ENCODE data around the gene CPA2.
"Not testable (repeated sequence)": the region's sequence is repeated elsewhere in the genome, so short reads cannot be mapped to it uniquely, and the experiment has no call there.

CPA2 gene

GRCh38 chr7:130321542-130322229 lies 55.0 kb downstream of the CPA2 start:
- DNase-seq: not testable (repeated sequence)

GRCh38 chr7:130322615-130323014 lies 56.0 kb downstream of the CPA2 start:
- DNase-seq: no peak

GRCh38 chr7:130324306-130324943 lies 57.8 kb downstream of the CPA2 start:
- no peak for DNase-seq

- DNase-seq: no peak
These were observed 63.0 kb downstream of the CPA2 start for GRCh38 chr7:130329681-130330080.

- no peak for DNase-seq
These were observed 65.8 kb downstream of the CPA2 start for GRCh38 chr7:130332259-130333053.

- no peak for DNase-seq
These were observed 67.2 kb downstream of the CPA2 start for GRCh38 chr7:130333832-130334231.

GRCh38 chr7:130334274-130334673 lies 67.6 kb downstream of the CPA2 start:
- peak; percentile 79 for DNase-seq

- DNase-seq: no peak
These were observed 70.8 kb downstream of the CPA2 start for GRCh38 chr7:130337410-130337971.

- no peak for DNase-seq
These were observed 71.6 kb downstream of the CPA2 start for GRCh38 chr7:130338233-130338632.
